HFF-Myc (cell line): ENCODE measurements around the gene SRGAP3.

ENCODE experiments used
- DNase-seq: peaks from one replicate; pipeline ENCODE4 v3.0.0-alpha.2; 2011; ENCODE audit warnings: low read depth; ENCODE audit errors: extremely low read depth
- H3K4me3 ChIP-seq: replicated peaks from 2 replicates; pipeline ENCODE4 v1.5.1; 2011; ENCODE audit warnings: low read depth, mild to moderate bottlenecking, control low read depth, low read length
- TF ChIP-seq, protein P1 (sequence below): IDR thresholded peaks from 2 replicates; pipeline ENCODE4 v1.5.1; 2012; ENCODE audit warnings: mild to moderate bottlenecking, low read depth, low read length, control low read depth; ENCODE audit errors: missing control alignments

Gene SRGAP3

GRCh38 chr3:8984081-8984480, 265.4 kb downstream of the SRGAP3 start:
- DNase-seq = no peak
- no peak overlapping the region for H3K4me3 ChIP-seq
- TF ChIP-seq, protein P1, sequence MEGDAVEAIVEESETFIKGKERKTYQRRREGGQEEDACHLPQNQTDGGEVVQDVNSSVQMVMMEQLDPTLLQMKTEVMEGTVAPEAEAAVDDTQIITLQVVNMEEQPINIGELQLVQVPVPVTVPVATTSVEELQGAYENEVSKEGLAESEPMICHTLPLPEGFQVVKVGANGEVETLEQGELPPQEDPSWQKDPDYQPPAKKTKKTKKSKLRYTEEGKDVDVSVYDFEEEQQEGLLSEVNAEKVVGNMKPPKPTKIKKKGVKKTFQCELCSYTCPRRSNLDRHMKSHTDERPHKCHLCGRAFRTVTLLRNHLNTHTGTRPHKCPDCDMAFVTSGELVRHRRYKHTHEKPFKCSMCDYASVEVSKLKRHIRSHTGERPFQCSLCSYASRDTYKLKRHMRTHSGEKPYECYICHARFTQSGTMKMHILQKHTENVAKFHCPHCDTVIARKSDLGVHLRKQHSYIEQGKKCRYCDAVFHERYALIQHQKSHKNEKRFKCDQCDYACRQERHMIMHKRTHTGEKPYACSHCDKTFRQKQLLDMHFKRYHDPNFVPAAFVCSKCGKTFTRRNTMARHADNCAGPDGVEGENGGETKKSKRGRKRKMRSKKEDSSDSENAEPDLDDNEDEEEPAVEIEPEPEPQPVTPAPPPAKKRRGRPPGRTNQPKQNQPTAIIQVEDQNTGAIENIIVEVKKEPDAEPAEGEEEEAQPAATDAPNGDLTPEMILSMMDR = no peak

DNA sequence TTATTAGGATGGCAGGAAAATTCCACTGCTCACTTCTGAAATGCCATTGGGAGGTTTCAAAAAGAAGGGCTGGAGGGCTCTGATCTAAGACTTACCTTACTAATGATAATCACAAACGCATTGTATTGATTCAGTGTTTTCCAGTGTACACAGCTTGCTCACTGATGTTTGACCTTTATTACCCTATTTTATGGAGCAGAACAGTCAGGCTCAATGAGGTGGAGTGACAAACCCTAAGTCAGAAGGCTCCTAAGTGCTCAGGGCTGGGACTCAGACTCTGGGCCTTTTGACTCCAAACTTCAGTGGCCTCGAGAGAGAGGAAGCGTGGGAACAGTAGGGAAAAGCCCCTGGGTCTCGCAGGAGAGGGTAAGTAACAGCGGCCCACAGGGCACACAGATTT, 265.9 kb downstream of the SRGAP3 start:
- H3K4me3 ChIP-seq = no peak overlapping the region
- TF ChIP-seq, protein P1 = no peak
- no peak for DNase-seq

DNA sequence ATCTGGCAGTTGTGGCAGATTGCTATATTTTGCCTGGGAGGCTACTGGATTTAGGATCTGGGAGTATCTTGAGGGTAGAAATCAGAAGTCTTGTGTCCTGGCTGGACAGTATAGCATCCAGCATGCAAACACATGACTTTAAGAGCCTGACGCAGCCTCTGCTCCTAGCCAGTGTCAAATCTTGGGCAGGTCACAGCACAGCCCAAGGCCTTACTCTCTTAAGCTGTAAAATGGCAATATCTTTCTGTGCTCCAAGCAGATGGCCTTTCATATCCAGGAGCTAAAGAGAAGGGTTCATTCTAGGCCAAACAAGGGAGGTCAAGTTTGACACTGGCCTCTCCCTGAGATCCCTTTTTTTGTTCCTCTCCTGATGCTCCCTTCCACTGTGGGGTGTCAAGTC, 266.4 kb downstream of the SRGAP3 start:
- TF ChIP-seq, protein P1 = no peak
- no peak for DNase-seq
- no peak overlapping the region for H3K4me3 ChIP-seq

- H3K4me3 ChIP-seq = no peak overlapping the region
- TF ChIP-seq, protein P1 = no peak
- no peak for DNase-seq
Measured at GRCh38 chr3:8982509-8982908, 266.9 kb downstream of the SRGAP3 start.

GRCh38 chr3:8981700-8982099, 267.7 kb downstream of the SRGAP3 start:
- no peak for DNase-seq
- TF ChIP-seq, protein P1 = no peak
- no peak overlapping the region for H3K4me3 ChIP-seq

DNA sequence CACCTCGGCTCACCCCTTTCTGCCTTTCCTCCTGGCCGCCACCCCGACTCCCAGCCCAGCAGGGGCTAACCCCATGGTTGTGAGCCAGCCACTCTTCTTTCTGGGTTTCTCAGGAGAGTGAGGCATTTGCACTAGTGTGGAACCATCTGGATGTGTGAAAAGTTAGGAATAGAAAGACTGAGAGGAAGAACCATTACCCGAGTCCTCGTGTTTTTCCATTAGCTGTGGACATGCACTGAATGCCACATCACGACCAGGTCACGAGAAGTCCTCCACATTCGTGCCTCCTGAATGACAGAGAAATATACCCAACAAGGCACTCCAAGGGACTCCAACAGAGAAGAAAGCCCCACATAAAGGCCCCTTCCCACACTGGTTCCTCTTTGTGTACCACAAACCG, 268.1 kb downstream of the SRGAP3 start:
- no peak overlapping the region for H3K4me3 ChIP-seq
- TF ChIP-seq, protein P1 = no peak
- DNase-seq = no peak

- TF ChIP-seq, protein P1 = no peak
- DNase-seq = no peak
- H3K4me3 ChIP-seq = no peak overlapping the region
Measured at GRCh38 chr3:8980756-8981257, 268.6 kb downstream of the SRGAP3 start.
